ENCODE results near the gene GJD3. TPM values are rescaled to one million over a fixed set of nuclear protein-coding genes. Genes with fewer than 3 reads are reported as not detected.

Gene GJD3
- total RNA-seq, 2 experiments from 2014 or later = not detected

- ChIA-PET POLR2A (no interaction called here), CTCF (ENCODE audit: unreplicated experiment) (no interaction called here)
- Histone ChIP-seq H3K36me3 (ENCODE audit: insufficient read depth, low read length) (no peaks in the 10 kb centered on the region), H3K79me2 (ENCODE audit: insufficient read depth, low read depth, low read length) (no peaks in the 10 kb centered on the region), H3K9me3 (ENCODE audit: low read length) (no peaks in the 10 kb centered on the region), H3K9me2 (ENCODE audit: insufficient read depth, low read length) (no peaks in the 10 kb centered on the region), H3K4me1 (ENCODE audit: insufficient read depth, low read length, poor library complexity, severe bottlenecking) (peaks cover 42% of the 10 kb centered on the region), H4K20me1 (ENCODE audit: insufficient read depth, low read length) (no peaks in the 10 kb centered on the region), H3K27ac (ENCODE audit: low read depth, low read length, poor library complexity, severe bottlenecking) (no peak overlapping the region), H2AFZ (ENCODE audit: low read length) (no peak overlapping the region), H3K4me2 (ENCODE audit: low read length) (no peak overlapping the region), H3K4me3 (ENCODE audit: low read depth, low read length, poor library complexity, severe bottlenecking) (no peak overlapping the region)
- TF ChIP-seq EZH2phosphoT487 (IDR thresholded peaks at IDR 0.05; ENCODE audit: borderline replicate concordance, low read depth, low read length) (no peak), CTCF (conservative IDR thresholded peaks at IDR 0.05; ENCODE audit: low read length) (no peak)
- DNase-seq (ENCODE audit: low spot score) = no peak
- intact Hi-C loops (cut with micrococcal nuclease; ENCODE audit: unreplicated experiment) = no loop called here
- BruUV-seq (replicated peaks) = no TSS peak
Measured at GRCh38 chr17:40345161-40345993, 19.2 kb downstream of the GJD3 start.

GRCh38 chr17:40344421-40345160 lies 19.9 kb downstream of the GJD3 start:
- no peaks in the 10 kb centered on the region for H3K9me2 ChIP-seq (ENCODE audit: insufficient read depth, low read length)
- H4K20me1 ChIP-seq (ENCODE audit: insufficient read depth, low read length) = no peaks in the 10 kb centered on the region
- H3K4me3 ChIP-seq (ENCODE audit: low read depth, low read length, poor library complexity, severe bottlenecking) = no peak overlapping the region
- DNase-seq (ENCODE audit: low spot score) = no peak
- ChIA-PET CTCF (ENCODE audit: unreplicated experiment) (no interaction called here), POLR2A (no interaction called here)
- intact Hi-C loops (cut with micrococcal nuclease; ENCODE audit: unreplicated experiment) = no loop called here
- H3K36me3 ChIP-seq (ENCODE audit: insufficient read depth, low read length) = no peaks in the 10 kb centered on the region
- no peak overlapping the region for H2AFZ ChIP-seq (ENCODE audit: low read length)
- peaks cover 46% of the 10 kb centered on the region for H3K4me1 ChIP-seq (ENCODE audit: insufficient read depth, low read length, poor library complexity, severe bottlenecking)
- no peaks in the 10 kb centered on the region for H3K9me3 ChIP-seq (ENCODE audit: low read length)
- TF ChIP-seq EZH2phosphoT487 (IDR thresholded peaks at IDR 0.05; ENCODE audit: borderline replicate concordance, low read depth, low read length) = no peak
- no peak for TF ChIP-seq CTCF (conservative IDR thresholded peaks at IDR 0.05; ENCODE audit: low read length)
- BruUV-seq (replicated peaks) = no TSS peak
- H3K79me2 ChIP-seq (ENCODE audit: insufficient read depth, low read depth, low read length) = no peaks in the 10 kb centered on the region
- H3K27ac ChIP-seq (ENCODE audit: low read depth, low read length, poor library complexity, severe bottlenecking) = no peak overlapping the region
- H3K4me2 ChIP-seq (ENCODE audit: low read length) = no peak overlapping the region

All from OCI-LY7 (cell line).